Measurements from ENCODE around the gene CYP2B6. TPM values are rescaled to one million over a fixed set of nuclear protein-coding genes. Genes with fewer than 3 reads are reported as not detected.
A peak's percentile ranks its signal among the peaks of the same experiment; 100 is the strongest.

The CYP2B6 gene
- polyA plus RNA-seq, 2 of the 4 experiments (the other 2 are of a cell fraction) = not detected

- ChIA-PET POLR2A (no interaction called here), CTCF (interaction anchor here (1.7 to 1.8 kb wide), 3 partner anchors 14 to 128 kb away, joined by 4 to 8 read pairs (median 6); no protein-coding TSS in a partner anchor)
- ATAC-seq (peak in 1 of 2 experiments; percentile 39; a peak in 3 of 6 replicates), FAIRE-seq (peak; percentile 49), DNase-seq (ENCODE audit: low read depth in 1 of 2, low spot score in 1 of 2) (no peak)
- 17% methylated on average over 2 of the region's 2 CpGs for WGBS (ENCODE audit: missing lambda C conversion rate)
- H3K4me2 ChIP-seq = no peak overlapping the region
- no peak overlapping the region for H3K27ac ChIP-seq
- peaks cover 52% of the 10 kb centered on the region for H3K9me3 ChIP-seq
- H3K4me1 ChIP-seq = no peaks in the 10 kb centered on the region
- TF ChIP-seq HOXA7 (CRISPR knock-in tag; IDR thresholded peaks at IDR 0.05) (no peak), EP300 (IDR thresholded peaks at IDR 0.05) (no peak), HES2 (IDR thresholded peaks at IDR 0.05) (no peak), ELK1 (IDR thresholded peaks at IDR 0.05; ENCODE audit: low read depth, low read length) (no peak), CTCF (IDR thresholded peaks at IDR 0.05) (no peak)
- no peak overlapping the region for H3K4me3 ChIP-seq
Observed at GRCh38 chr19:40947573-40947972, 43.5 kb upstream of the CYP2B6 start.

GRCh38 chr19:40948580-40949299 is 42.3 kb upstream of the CYP2B6 start:
- DNase-seq (ENCODE audit: low read depth in 1 of 2, low spot score in 1 of 2) = no peak
- ChIA-PET POLR2A (no interaction called here), CTCF (interaction anchor here (1.6 to 1.8 kb wide), 4 partner anchors 15 to 129 kb away, joined by 4 to 8 read pairs (median 5); no protein-coding TSS in a partner anchor)
- Histone ChIP-seq H3K4me3 (no peak overlapping the region), H3K4me2 (no peak overlapping the region), H3K9me3 (peaks cover 63% of the 10 kb centered on the region), H3K4me1 (no peaks in the 10 kb centered on the region), H3K27ac (no peak overlapping the region)
- TF ChIP-seq RARB (CRISPR knock-in tag; IDR thresholded peaks at IDR 0.05) (no peak), ZC3H11A (IDR thresholded peaks at IDR 0.05) (peak; percentile 95), REST (IDR thresholded peaks at IDR 0.05) (no peak), TFCP2L1 (CRISPR knock-in tag; IDR thresholded peaks at IDR 0.05) (no peak), HDAC2 (IDR thresholded peaks at IDR 0.05) (no peak), HOXB5 (CRISPR knock-in tag; IDR thresholded peaks at IDR 0.05) (no peak), CHD2 (IDR thresholded peaks at IDR 0.05; ENCODE audit: low read length, partially characterized antibody) (no peak), MAZ (IDR thresholded peaks at IDR 0.05; ENCODE audit: borderline replicate concordance, low read depth, low read length) (no peak), PBX3 (IDR thresholded peaks at IDR 0.05) (no peak)
- peak; percentile 61 for FAIRE-seq
- WGBS (ENCODE audit: missing lambda C conversion rate) = 77% methylated on average over 18 of the region's 18 CpGs
- ATAC-seq = no peak

Measured in A549 (cell line).